Ishikawa (cell line): ENCODE data around the gene SLC16A8.

Source experiments
- CEBPB ChIP-seq: IDR thresholded peaks from 2 replicates; pipeline ENCODE4 v1.6.1; 2012
- CREB1 ChIP-seq: IDR thresholded peaks from 2 replicates; pipeline ENCODE4 v1.6.1; 2012; ENCODE audit warnings: low read depth
- EGR1 ChIP-seq: IDR thresholded peaks from 2 replicates; pipeline ENCODE4 v1.6.1; 2012
- EP300 ChIP-seq: IDR thresholded peaks from 2 replicates; pipeline ENCODE4 v1.6.1; 2012; ENCODE audit warnings: borderline replicate concordance
- FOXM1 ChIP-seq: IDR thresholded peaks from 2 replicates; pipeline ENCODE4 v1.6.1; 2012; ENCODE audit warnings: low read depth, borderline replicate concordance
- MAX ChIP-seq: IDR thresholded peaks from 2 replicates; pipeline ENCODE4 v1.6.1; 2012
- NFIC ChIP-seq: IDR thresholded peaks from 2 replicates; pipeline ENCODE4 v1.6.1; 2012
- RAD21 ChIP-seq: IDR thresholded peaks from 2 replicates; pipeline ENCODE4 v1.6.1; 2012; ENCODE audit warnings: low read depth
- REST ChIP-seq: IDR thresholded peaks from 2 replicates; pipeline ENCODE4 v1.6.1; 2012; ENCODE audit warnings: low read depth, mild to moderate bottlenecking
- TAF1 ChIP-seq: IDR thresholded peaks from 2 replicates; pipeline ENCODE4 v1.6.1; 2012; ENCODE audit warnings: low read depth, mild to moderate bottlenecking
- TCF12 ChIP-seq: IDR thresholded peaks from 2 replicates; pipeline ENCODE4 v1.6.1; 2012; ENCODE audit warnings: low read depth
- TEAD4 ChIP-seq: IDR thresholded peaks from 2 replicates; pipeline ENCODE4 v1.6.1; 2012
- USF1 ChIP-seq: IDR thresholded peaks from 2 replicates; pipeline ENCODE4 v1.6.1; 2012
- ZBTB7A ChIP-seq: IDR thresholded peaks from 2 replicates; pipeline ENCODE4 v1.6.1; 2012; ENCODE audit warnings: low read depth

- TF ChIP-seq MAX, result no peak
- no peak for TF ChIP-seq TAF1
- no peak for TF ChIP-seq EP300
- no peak for TF ChIP-seq CREB1
- no peak for TF ChIP-seq ZBTB7A
- TF ChIP-seq USF1, result no peak
- no peak for TF ChIP-seq REST
- TF ChIP-seq EGR1, result no peak
- no peak for TF ChIP-seq RAD21
- TF ChIP-seq TCF12, result no peak
- no peak for TF ChIP-seq TEAD4
- TF ChIP-seq CEBPB, result no peak
- TF ChIP-seq FOXM1, result no peak
- TF ChIP-seq NFIC, result no peak
Measured at GRCh38 chr22:38125751-38126201, 41.8 kb upstream of the SLC16A8 start.
